ENCODE results near the gene APBB2. TPM values are rescaled to one million over a fixed set of nuclear protein-coding genes. Genes with fewer than 3 reads are reported as not detected.

APBB2 gene
- total RNA-seq, 4 donors from 2014 or later, result 42.4 to 95.8 (median 51.3) TPM

GRCh38 chr4:40789031-40789430, 425.3 kb downstream of the APBB2 start:
- Histone ChIP-seq H3K4me1 (no peaks in the 10 kb centered on the region), H3K9me3 (no peaks in the 10 kb centered on the region), H3K27ac (no peak overlapping the region), H3K27me3 (no peaks in the 10 kb centered on the region), H3K4me3 (no peak overlapping the region), H3K36me3 (no peaks in the 10 kb centered on the region)
- TF ChIP-seq POLR2A (IDR thresholded peaks at IDR 0.05), result no peak
- DNase-seq (ENCODE audit: low spot score in 2 of 2), result no peak
- 79% methylated on average over 1 of the region's 1 CpG for WGBS

- no peak for TF ChIP-seq CTCF (IDR thresholded peaks at IDR 0.05)
- TF ChIP-seq EP300 (IDR thresholded peaks at IDR 0.05), result no peak
- no peak for TF ChIP-seq POLR2AphosphoS5 (IDR thresholded peaks at IDR 0.05)
- TF ChIP-seq POLR2A (IDR thresholded peaks at IDR 0.05), result no peak
- 69% methylated on average over 2 of the region's 2 CpGs for WGBS
- no peak for DNase-seq (ENCODE audit: low spot score in 2 of 2)
- Histone ChIP-seq H3K4me1 (no peaks in the 10 kb centered on the region), H3K4me3 (no peak overlapping the region), H3K36me3 (no peaks in the 10 kb centered on the region), H3K27me3 (no peaks in the 10 kb centered on the region), H3K27ac (no peak overlapping the region), H3K9me3 (no peaks in the 10 kb centered on the region)
These were observed 426.0 kb downstream of the APBB2 start for GRCh38 chr4:40788331-40788730.

- no peaks in the 10 kb centered on the region for H3K36me3 ChIP-seq
- no peak overlapping the region for H3K4me3 ChIP-seq
- no peak overlapping the region for H3K27ac ChIP-seq
- no peaks in the 10 kb centered on the region for H3K27me3 ChIP-seq
- no peaks in the 10 kb centered on the region for H3K4me1 ChIP-seq
- no peak for DNase-seq (ENCODE audit: low spot score in 2 of 2)
- TF ChIP-seq POLR2AphosphoS5 (IDR thresholded peaks at IDR 0.05), result no peak
- no peak for TF ChIP-seq CTCF (IDR thresholded peaks at IDR 0.05)
- no peak for TF ChIP-seq EP300 (IDR thresholded peaks at IDR 0.05)
- TF ChIP-seq POLR2A (IDR thresholded peaks at IDR 0.05), result no peak
- H3K9me3 ChIP-seq, result no peaks in the 10 kb centered on the region
- 94% methylated on average over 12 of the region's 12 CpGs for WGBS
These were observed 428.6 kb downstream of the APBB2 start for GRCh38 chr4:40785727-40786126.

- peaks cover 4% of the 10 kb centered on the region for H3K36me3 ChIP-seq
These were observed 431.5 kb downstream of the APBB2 start for GRCh38 chr4:40782876-40783275.

GRCh38 chr4:40778090-40778489, 436.3 kb downstream of the APBB2 start:
- Histone ChIP-seq H3K27ac (no peak overlapping the region), H3K27me3 (no peaks in the 10 kb centered on the region), H3K4me3 (no peak overlapping the region), H3K36me3 (peaks cover 4% of the 10 kb centered on the region), H3K9me3 (peaks cover 3% of the 10 kb centered on the region), H3K4me1 (no peaks in the 10 kb centered on the region)
- DNase-seq (ENCODE audit: low spot score in 2 of 2), result no peak
- TF ChIP-seq POLR2A (IDR thresholded peaks at IDR 0.05) (no peak), POLR2AphosphoS5 (IDR thresholded peaks at IDR 0.05) (no peak), CTCF (IDR thresholded peaks at IDR 0.05) (no peak), EP300 (IDR thresholded peaks at IDR 0.05) (no peak)
- WGBS, result 100% methylated on average over 1 of the region's 1 CpG

More at GRCh38 chr4:40782876-40783275, 431.5 kb downstream of the APBB2 start:
- no peak overlapping the region for H3K4me3 ChIP-seq
- TF ChIP-seq POLR2AphosphoS5 (IDR thresholded peaks at IDR 0.05) (no peak), POLR2A (IDR thresholded peaks at IDR 0.05) (no peak), EP300 (IDR thresholded peaks at IDR 0.05) (no peak), CTCF (IDR thresholded peaks at IDR 0.05) (no peak)
- H3K9me3 ChIP-seq, result no peaks in the 10 kb centered on the region
- DNase-seq (ENCODE audit: low spot score in 2 of 2), result no peak
- no peaks in the 10 kb centered on the region for H3K4me1 ChIP-seq
- no peaks in the 10 kb centered on the region for H3K27me3 ChIP-seq
- WGBS, result 90% methylated on average over 2 of the region's 2 CpGs
- no peak overlapping the region for H3K27ac ChIP-seq

- Histone ChIP-seq H3K27ac (no peak overlapping the region), H3K4me1 (no peaks in the 10 kb centered on the region), H3K4me3 (no peak overlapping the region), H3K9me3 (no peaks in the 10 kb centered on the region), H3K27me3 (no peaks in the 10 kb centered on the region), H3K36me3 (no peaks in the 10 kb centered on the region)
- no peak for DNase-seq (ENCODE audit: low spot score in 2 of 2)
- 59% methylated on average over 1 of the region's 1 CpG for WGBS
- no peak for TF ChIP-seq POLR2A (IDR thresholded peaks at IDR 0.05)
- TF ChIP-seq POLR2AphosphoS5 (IDR thresholded peaks at IDR 0.05), result no peak
- TF ChIP-seq CTCF (IDR thresholded peaks at IDR 0.05), result no peak
- no peak for TF ChIP-seq EP300 (IDR thresholded peaks at IDR 0.05)
These were observed 445.1 kb downstream of the APBB2 start for GRCh38 chr4:40769266-40769665.
